A549 treated with Hydrocortisone at 1 μM for 4 hours (cell line): ENCODE data around the gene SAMD14. TPM values are rescaled to one million over a fixed set of nuclear protein-coding genes. Genes with fewer than 3 reads are reported as not detected.

Experiments
- total RNA-seq: library from RNA; stranded (reverse); fragments of 200-300 nt; extraction: Qiagen RNA extraction; gene quantifications from 5 replicates; pipeline ENCODE4 v1.2.3, GENCODE V29; 2022

SAMD14 gene
- total RNA-seq, result 0.35 to 0.56 TPM (median 0.37 TPM) in 5 replicates

DNA sequence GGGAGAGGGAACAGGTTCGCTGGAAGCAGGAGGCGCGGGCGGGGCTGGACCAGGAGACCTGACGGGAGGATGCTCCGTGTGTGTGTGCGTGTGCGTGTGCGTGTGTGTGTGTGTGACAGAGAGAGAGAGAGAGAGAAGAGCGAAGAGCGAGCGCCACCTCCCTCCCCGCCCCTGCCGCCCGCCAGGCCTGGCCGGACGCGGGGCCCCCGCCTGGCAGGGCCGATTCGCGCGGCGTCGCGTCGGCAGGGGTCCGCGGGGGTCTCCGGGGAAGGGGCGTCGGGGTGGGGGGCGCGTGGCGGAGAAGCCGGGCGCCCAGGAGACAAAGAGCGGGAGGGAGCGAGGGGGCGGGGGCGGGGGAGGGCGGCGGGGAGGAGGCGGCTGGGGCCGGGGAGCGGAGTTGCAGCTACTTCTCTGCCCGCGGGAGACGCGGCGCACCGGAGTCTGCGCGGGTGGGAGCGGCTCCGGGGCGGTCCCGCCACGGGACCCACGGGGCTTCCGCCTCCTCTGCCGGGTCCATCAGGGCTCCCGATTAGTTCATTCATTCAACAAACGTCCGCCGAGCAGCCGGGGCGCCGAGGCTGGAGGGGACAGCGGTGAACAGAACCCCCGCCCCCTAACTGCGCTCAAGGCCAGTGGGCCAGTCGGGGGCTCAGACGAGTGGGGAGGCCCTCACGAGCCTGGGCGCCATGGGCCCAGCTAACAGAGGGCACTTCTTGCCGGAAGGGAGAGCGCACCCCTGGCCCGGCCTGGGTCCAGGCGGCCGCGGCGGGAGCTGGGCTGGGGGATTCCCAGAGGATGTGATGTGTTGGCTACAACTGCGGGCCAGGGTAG, at the start of gene SAMD14:
Gene SAMD14, minus strand, starts transcription at position 433 of the 831 bp plus-strand sequence. CDS start 5,201 bp downstream, outside the sequence.

DNA sequence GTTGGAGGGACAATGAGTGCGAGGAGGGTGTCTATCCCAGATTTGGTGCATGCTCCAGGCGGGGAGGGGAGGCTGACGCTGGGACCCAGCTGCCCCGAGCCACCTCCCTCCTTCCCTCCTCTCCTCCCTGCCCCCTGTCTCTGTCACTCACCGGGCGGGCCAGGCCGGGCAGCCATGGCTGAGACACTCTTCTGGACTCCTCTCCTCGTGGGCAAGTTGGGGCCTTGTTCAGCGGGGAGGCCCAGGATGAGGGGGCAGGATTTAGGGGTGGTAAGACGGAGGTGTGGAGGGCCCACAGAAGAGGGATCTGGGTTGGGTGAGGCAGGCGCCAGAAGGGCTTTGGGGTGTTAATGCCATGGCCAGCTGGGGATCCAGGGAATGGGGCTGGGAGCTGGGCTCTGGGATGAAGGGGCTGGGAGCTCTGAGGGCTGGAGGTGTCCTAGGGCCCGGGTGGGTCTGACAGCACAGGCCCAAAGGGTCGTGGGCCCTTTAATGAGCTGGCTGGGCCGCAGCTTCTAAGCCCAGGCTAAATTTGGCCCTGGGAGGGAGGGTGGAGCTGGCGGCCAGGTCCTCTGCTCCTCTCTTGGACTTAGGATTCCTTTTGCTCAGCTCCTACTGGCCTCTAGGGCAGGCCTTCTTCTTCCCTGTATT, 36.0 kb upstream of the SAMD14 start, which contains the start of gene SGCA:
Gene SGCA, plus strand, starts transcription at position 139 of the 651 bp plus-strand sequence. Its CDS starts 36 bp downstream, at position 175.

DNA sequence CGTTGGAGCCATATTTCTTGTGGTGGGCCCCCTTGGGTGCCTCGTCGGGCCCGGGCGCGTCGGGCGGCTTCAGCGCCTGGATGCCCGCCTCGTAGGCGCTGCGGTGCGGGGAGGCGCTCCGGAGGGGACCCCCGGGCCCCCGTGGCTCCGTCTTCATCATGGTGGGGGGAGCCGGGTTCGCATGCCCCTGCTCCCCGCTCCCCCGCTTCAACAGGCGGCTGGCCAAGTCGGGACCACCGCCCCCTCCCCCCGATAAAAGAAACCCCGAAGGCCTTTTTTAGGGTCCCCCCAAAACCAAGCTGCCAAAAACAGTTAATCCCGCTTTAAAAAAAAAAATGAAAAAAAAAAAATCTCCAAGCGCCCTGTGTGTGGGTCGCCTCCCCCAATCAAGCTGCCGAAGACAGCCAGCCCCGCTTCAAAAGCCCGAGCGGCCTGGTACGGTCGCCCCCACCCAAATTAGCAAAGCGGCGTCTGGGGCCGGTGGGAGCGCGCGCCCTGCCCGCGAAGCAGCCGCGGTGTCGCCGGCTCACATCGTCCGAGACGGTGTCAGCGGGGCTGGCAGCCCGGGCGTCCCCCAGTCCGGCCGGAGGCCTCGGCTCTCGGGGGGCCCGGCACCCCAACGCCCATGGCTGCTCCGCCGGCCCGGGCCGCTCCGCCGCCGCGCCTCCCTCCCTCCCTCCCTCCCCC, 20.5 kb upstream of the SAMD14 start, which contains the start of gene PPP1R9B:
Gene PPP1R9B, minus strand, starts transcription at position 324 of the 687 bp plus-strand sequence. Its CDS starts 164 bp downstream, at position 160.

DNA sequence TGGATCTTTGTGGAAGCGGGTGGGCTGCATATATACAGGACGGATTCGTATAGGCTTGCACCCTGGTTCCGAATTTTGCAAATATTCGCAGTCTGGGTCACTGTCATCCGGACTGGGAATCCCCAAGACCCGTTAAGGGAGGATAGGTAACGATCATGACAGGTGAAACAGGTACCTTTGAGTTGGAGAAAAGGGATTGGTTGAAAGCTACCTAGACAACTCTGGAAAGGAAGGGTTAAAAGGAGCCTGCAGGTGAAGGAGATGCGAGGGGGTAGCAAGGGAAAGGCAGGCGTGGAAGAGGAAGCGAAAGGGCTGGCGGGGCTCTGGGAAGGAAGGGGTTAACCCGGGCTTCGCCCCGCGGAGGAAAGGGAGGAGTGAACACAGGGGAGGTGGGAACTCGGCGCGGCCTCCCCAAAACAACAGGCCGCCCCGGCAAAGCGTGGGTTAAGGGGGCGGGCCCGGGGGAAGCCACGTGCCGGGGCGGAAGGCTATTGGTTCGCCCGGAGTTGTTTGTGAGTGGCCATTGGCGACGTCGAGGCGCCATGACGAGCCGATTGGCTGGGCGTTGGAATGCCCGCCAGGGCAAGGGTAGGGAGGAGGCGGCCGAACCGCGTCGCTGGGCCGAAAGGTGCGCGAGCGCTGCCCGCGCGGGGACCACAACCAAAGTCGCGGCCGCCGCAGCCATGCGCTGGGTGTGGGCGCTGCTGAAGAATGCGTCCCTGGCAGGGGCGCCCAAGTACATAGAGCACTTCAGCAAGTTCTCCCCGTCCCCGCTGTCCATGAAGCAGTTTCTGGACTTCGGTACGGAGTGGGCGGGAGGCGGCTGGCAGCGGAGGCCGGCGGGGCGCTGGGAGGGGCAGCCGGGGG, 35.0 kb downstream of the SAMD14 start, which contains the start of gene PDK2:
Gene PDK2, plus strand, starts transcription at position 599 of the 867 bp plus-strand sequence. Its CDS starts 85 bp downstream, at position 684.

Other genes with a start within 250 kb of the SAMD14 start
- 1.8 to 2.9 TPM (median 2.7 TPM) in 5 replicates for gene DLX4, start 161.0 kb downstream of the SAMD14 start, total RNA-seq
- 0.05 to 0.16 TPM (median 0.07 TPM) in 4 of 5 replicates, not detected in the other for gene DLX3, start 134.9 kb downstream of the SAMD14 start, total RNA-seq
- 360 to 414 TPM (median 396 TPM) in 5 replicates for gene ITGA3, start 74.0 kb downstream of the SAMD14 start, total RNA-seq
- gene PDK2, start 34.8 kb downstream of the SAMD14 start, total RNA-seq, result 13.8 to 17.7 TPM (median 15.1 TPM) in 5 replicates
- 46.7 to 50.9 TPM (median 47.8 TPM) in 5 replicates for gene PPP1R9B, start 20.5 kb upstream of the SAMD14 start, total RNA-seq
- 1.1 to 2.9 TPM (median 1.7 TPM) in 5 replicates for gene SGCA, start 35.8 kb upstream of the SAMD14 start, total RNA-seq
- 4.5 to 10.2 TPM (median 8.8 TPM) in 5 replicates for gene COL1A1, start 71.5 kb upstream of the SAMD14 start, total RNA-seq
- gene TMEM92, start 144.3 kb upstream of the SAMD14 start, total RNA-seq, result 14.9 to 23.2 TPM (median 16.1 TPM) in 5 replicates
- 17.9 to 22.2 TPM (median 21.9 TPM) in 5 replicates for gene XYLT2, start 216.0 kb upstream of the SAMD14 start, total RNA-seq
- gene MRPL27, start 243.0 kb upstream of the SAMD14 start, total RNA-seq, result 135 to 165 TPM (median 141 TPM) in 5 replicates
- 15.6 to 16.3 TPM (median 16.0 TPM) in 5 replicates for gene EME1, start 243.1 kb upstream of the SAMD14 start, total RNA-seq